Left lung (tissue), 10 donors: ENCODE measurements around the gene CPNE4. TPM values are rescaled to one million over a fixed set of nuclear protein-coding genes. Genes with fewer than 3 reads are reported as not detected.

Experiments used
- ATAC-seq: fragments of 200-7000 bp; cut with Tn5 transposase; one replicate; pipeline ENCODE4 v1.9.1; 2020; ENCODE audit warnings: moderate library complexity
- DNase-seq, 4 donors: peaks; one replicate each; pipeline ENCODE4 v3.0.0-alpha.2; 2013 to 2020
- H3K27ac ChIP-seq, 2 donors: fragments of 200-600 bp; sonication (generic) in 1 of 2; one replicate each; pipeline versions ENCODE4 v1.5.0 to v1.8.0; 2020 to 2021
- H3K27me3 ChIP-seq, 2 donors: fragments of 200-600 bp; sonication (generic) in 1 of 2; one replicate each; pipeline versions ENCODE4 v1.5.0 to v1.8.0; 2020 to 2021
- H3K36me3 ChIP-seq, 2 donors: fragments of 200-600 bp; sonication (generic) in 1 of 2; one replicate each; pipeline versions ENCODE4 v1.5.0 to v1.8.0; 2020 to 2021
- H3K4me1 ChIP-seq, 2 donors: fragments of 200-600 bp; one replicate each; pipeline ENCODE4 v1.8.0; 2021
- H3K4me3 ChIP-seq, 2 donors: fragments of 200-600 bp; sonication (generic) in 1 of 2; one replicate each; pipeline versions ENCODE4 v1.5.0 to v1.8.0; 2020 to 2021; ENCODE audit warnings: mild to moderate bottlenecking in 1 of 2
- H3K9me3 ChIP-seq, 2 donors: fragments of 200-600 bp; sonication (generic) in 1 of 2; one replicate each; pipeline versions ENCODE4 v1.5.0 to v1.8.0; 2020 to 2021
- intact Hi-C, 2 donors: fragments of 100-400 bp; cut with DNase I; formaldehyde crosslinking; loops; one replicate each; pipeline versions ENCODE4 v1.11.2 to v1.14.2; 2022
- polyA plus RNA-seq, 6 donors: library from polyadenylated mRNA; unstranded; fragments of 120-200 nt; gene quantifications; one replicate each; pipeline ENCODE4 v1.2.1, GENCODE V29; 2013; ENCODE audit not compliant: insufficient read length in 6 of 6
- total RNA-seq, 2 donors: library from RNA; stranded (reverse); fragmentation: NEBNext Ultra II Directional; extraction: Animal tissue kit (Norgen Biotek cat#: 25700); gene quantifications; one replicate each; pipeline ENCODE4 v1.2.1, GENCODE V29; 2021
- TF ChIP-seq, protein P1 (sequence below), 2 donors: fragments of 200-600 bp; sonication (generic) in 1 of 2; IDR thresholded peaks; one replicate each; pipeline versions ENCODE4 v1.5.0 to v1.8.0; 2021; ENCODE audit warnings: antibody characterized with exemption in 2 of 2
- donor health status: DM: no; HTN: yes; CAD: no.
- donor health status: DM: no; HTN: no; CAD: no.

The CPNE4 gene
- total and polyA plus RNA-seq, 8 donors: 0.24 to 2.1 (median 0.85) TPM

DNA sequence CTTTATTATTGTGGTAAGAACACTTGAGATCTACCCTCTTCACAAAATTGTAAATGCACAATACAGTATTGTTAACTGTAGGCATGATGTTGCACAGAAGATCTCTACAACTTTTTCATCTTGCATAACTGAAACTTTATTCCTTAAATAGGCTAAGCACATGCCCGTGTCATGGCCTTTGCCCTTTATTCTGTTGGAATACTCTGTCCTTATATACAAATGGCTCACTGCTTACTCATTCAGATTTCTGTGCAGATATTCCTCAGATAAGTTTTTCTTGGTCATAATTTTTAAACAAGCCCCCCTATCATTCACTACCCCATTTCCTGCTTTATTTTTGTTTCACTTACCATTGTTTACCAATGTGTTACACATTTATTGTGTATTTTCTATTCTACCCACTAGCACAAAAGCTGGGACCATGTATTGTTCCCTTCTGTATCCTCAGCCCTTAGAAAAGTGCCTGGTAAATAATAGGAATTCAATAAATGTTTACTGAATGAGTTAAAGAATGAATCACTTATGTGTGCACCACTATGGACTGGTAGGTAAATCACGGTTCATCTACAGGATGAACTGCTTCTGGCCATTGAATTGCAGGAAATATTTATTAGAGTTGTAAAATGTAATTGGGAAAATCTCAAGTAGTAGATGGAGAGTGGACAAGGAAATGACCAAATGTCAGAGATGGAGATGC is 151.0 kb downstream of the CPNE4 start:
- no peaks in the 10 kb centered on the region for H3K27me3 ChIP-seq
- no peak for ATAC-seq
- no peak overlapping the region for H3K4me3 ChIP-seq
- H3K36me3 ChIP-seq: no peaks in the 10 kb centered on the region
- DNase-seq: no peak
- intact Hi-C loops: no loop called here
- H3K9me3 ChIP-seq: no peaks in the 10 kb centered on the region
- no peak overlapping the region for H3K27ac ChIP-seq
- no peaks in the 10 kb centered on the region for H3K4me1 ChIP-seq
- TF ChIP-seq, protein P1, sequence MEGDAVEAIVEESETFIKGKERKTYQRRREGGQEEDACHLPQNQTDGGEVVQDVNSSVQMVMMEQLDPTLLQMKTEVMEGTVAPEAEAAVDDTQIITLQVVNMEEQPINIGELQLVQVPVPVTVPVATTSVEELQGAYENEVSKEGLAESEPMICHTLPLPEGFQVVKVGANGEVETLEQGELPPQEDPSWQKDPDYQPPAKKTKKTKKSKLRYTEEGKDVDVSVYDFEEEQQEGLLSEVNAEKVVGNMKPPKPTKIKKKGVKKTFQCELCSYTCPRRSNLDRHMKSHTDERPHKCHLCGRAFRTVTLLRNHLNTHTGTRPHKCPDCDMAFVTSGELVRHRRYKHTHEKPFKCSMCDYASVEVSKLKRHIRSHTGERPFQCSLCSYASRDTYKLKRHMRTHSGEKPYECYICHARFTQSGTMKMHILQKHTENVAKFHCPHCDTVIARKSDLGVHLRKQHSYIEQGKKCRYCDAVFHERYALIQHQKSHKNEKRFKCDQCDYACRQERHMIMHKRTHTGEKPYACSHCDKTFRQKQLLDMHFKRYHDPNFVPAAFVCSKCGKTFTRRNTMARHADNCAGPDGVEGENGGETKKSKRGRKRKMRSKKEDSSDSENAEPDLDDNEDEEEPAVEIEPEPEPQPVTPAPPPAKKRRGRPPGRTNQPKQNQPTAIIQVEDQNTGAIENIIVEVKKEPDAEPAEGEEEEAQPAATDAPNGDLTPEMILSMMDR (IDR thresholded peaks at IDR 0.05): no peak

DNA sequence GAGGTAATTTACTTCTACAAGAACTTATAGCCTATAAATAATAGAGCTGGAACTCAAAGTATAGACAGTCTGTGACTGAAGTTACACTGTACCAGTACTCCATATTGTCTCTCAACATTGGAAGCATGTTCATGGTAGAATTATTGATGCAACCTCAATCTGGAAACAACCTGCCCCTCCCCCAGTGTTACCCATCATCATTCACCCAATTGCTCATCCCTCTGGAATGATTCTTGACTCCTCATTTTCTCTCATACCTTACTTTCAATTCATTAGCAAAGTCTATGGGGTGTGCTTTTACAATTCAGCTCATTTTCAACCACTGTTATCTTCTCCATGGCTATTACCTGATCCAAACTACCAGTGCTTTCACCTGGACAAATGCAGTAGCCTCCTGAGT is 151.7 kb downstream of the CPNE4 start:
- Histone ChIP-seq H3K36me3 (no peaks in the 10 kb centered on the region), H3K27me3 (no peaks in the 10 kb centered on the region), H3K4me1 (no peaks in the 10 kb centered on the region), H3K4me3 (no peak overlapping the region), H3K27ac (no peak overlapping the region), H3K9me3 (no peaks in the 10 kb centered on the region)
- TF ChIP-seq, protein P1 (IDR thresholded peaks at IDR 0.05): no peak
- DNase-seq: no peak
- ATAC-seq: no peak
- intact Hi-C loops: no loop called here

DNA sequence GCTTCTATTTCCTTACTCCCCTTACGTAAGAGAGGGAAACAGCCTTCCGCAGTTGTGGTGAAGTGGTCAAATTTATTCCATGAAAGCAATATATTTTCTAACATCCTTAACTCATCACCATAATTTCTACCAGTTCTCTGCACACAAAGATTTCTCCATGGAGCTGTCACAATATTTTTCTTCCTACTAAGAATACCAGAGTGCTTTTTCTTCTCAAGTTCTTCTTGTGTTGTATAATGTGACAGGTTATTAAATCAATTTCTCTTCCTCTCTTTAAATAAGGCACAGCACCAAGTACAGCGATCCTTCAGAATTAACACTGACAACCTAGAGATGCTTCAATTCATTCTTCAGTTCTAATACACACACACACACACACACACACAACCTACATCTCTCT is 153.0 kb downstream of the CPNE4 start:
- DNase-seq (no peak), ATAC-seq (no peak)
- Histone ChIP-seq H3K27ac (no peak overlapping the region), H3K9me3 (no peaks in the 10 kb centered on the region), H3K4me3 (no peak overlapping the region), H3K36me3 (no peaks in the 10 kb centered on the region), H3K27me3 (no peaks in the 10 kb centered on the region), H3K4me1 (no peaks in the 10 kb centered on the region)
- intact Hi-C loops: no loop called here
- TF ChIP-seq, protein P1 (IDR thresholded peaks at IDR 0.05): no peak

DNA sequence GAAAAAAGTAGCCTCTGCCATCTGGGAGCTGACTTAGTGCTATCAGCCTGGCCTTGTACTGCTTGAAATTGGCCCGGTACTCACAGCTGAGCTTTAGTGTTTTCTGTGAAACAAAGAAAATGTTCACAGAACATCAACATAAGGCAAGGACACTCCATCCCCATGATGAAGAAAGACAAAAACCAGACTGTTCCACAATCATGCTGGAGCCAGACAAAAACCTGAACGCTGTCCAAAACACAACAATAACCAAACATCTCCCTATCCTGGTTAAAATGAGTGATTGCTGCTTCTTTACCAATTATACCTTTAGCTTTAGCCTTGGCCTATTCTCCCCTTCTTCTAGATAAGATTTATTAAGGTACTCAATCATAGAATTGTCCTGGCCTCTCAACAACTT is 153.9 kb downstream of the CPNE4 start:
- H3K9me3 ChIP-seq: no peaks in the 10 kb centered on the region
- intact Hi-C loops: no loop called here
- TF ChIP-seq, protein P1 (IDR thresholded peaks at IDR 0.05): no peak
- no peaks in the 10 kb centered on the region for H3K27me3 ChIP-seq
- no peak overlapping the region for H3K27ac ChIP-seq
- H3K4me3 ChIP-seq: no peak overlapping the region
- no peak for ATAC-seq
- H3K36me3 ChIP-seq: no peaks in the 10 kb centered on the region
- no peak for DNase-seq
- no peaks in the 10 kb centered on the region for H3K4me1 ChIP-seq

DNA sequence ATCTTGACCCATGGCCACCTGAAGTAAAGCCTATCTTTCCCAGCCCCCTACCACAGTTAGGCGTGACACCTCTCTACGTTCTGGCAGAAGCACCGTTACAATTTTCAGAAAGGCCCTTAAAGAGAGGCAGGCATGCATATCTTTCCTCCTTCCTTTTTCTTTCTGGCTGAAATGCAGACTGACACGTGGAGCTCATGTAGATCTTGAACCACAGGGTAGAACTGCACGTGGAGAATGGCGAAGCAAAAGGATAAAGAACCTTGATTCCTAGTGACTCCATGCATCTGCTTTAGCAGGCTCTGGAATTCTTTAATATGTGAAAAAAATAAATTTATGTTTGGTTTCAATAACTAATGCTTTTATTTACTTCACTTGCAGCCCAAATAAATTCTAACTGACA is 166.6 kb downstream of the CPNE4 start:
- no peaks in the 10 kb centered on the region for H3K36me3 ChIP-seq
- no peak overlapping the region for H3K4me3 ChIP-seq
- no peak for DNase-seq
- intact Hi-C loops: no loop called here
- TF ChIP-seq, protein P1 (IDR thresholded peaks at IDR 0.05): no peak
- ATAC-seq: no peak
- no peaks in the 10 kb centered on the region for H3K27me3 ChIP-seq
- H3K9me3 ChIP-seq: no peaks in the 10 kb centered on the region
- H3K27ac ChIP-seq: no peak overlapping the region
- no peaks in the 10 kb centered on the region for H3K4me1 ChIP-seq
